Measurements from ENCODE around the gene OPHN1. TPM values are rescaled to one million over a fixed set of nuclear protein-coding genes. Genes with fewer than 3 reads are reported as not detected.

The OPHN1 gene
- total RNA-seq, 1 donor from 2014 or later = 7.8 TPM

GRCh38 chrX:68183612-68184214, 249.6 kb downstream of the OPHN1 start:
- no peaks in the 10 kb centered on the region for H3K4me1 Mint-ChIP-seq (ENCODE audit: low read depth, unreplicated experiment)
- H3K36me3 Mint-ChIP-seq (ENCODE audit: unreplicated experiment) = no peaks in the 10 kb centered on the region
- no peak for DNase-seq
- no peak overlapping the region for H3K4me3 Mint-ChIP-seq (ENCODE audit: unreplicated experiment)
- peak; percentile 51 for TF ChIP-seq CTCF (IDR thresholded peaks at IDR 0.05; ENCODE audit: partially characterized antibody, unreplicated experiment)
- H3K27me3 Mint-ChIP-seq (ENCODE audit: unreplicated experiment) = no peaks in the 10 kb centered on the region
- H3K9me3 Mint-ChIP-seq (ENCODE audit: unreplicated experiment) = no peaks in the 10 kb centered on the region
- no peak overlapping the region for H3K27ac Mint-ChIP-seq (ENCODE audit: unreplicated experiment)

- H3K4me1 Mint-ChIP-seq (ENCODE audit: low read depth, unreplicated experiment) = no peaks in the 10 kb centered on the region
- no peaks in the 10 kb centered on the region for H3K27me3 Mint-ChIP-seq (ENCODE audit: unreplicated experiment)
- no peak for DNase-seq
- no peak overlapping the region for H3K27ac Mint-ChIP-seq (ENCODE audit: unreplicated experiment)
- H3K9me3 Mint-ChIP-seq (ENCODE audit: unreplicated experiment) = peaks cover 1% of the 10 kb centered on the region
- H3K4me3 Mint-ChIP-seq (ENCODE audit: unreplicated experiment) = no peak overlapping the region
- TF ChIP-seq CTCF (IDR thresholded peaks at IDR 0.05; ENCODE audit: partially characterized antibody, unreplicated experiment) = no peak
- H3K36me3 Mint-ChIP-seq (ENCODE audit: unreplicated experiment) = no peaks in the 10 kb centered on the region
These were observed 252.7 kb downstream of the OPHN1 start for GRCh38 chrX:68180579-68180978.

DNA sequence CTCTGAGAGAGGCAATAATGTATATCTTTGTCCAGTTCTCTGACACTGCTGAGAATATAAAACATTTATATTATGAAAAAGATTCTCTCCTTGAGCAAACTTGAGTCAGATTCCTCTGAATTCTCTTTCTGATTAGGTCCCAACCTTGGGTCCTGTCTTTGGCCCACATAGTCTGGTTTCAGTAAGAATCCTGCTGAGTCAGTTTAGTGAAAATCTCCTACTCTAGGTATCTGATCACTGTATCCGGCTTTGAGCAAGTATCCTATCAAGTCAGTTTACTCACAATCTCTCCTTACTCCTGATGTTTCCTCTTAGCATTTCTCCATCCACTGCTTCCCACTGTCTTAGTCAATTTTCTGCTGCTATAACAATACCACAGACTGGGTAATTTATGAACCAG, 253.9 kb downstream of the OPHN1 start:
- Mint-ChIP-seq H3K27me3 (ENCODE audit: unreplicated experiment) (no peaks in the 10 kb centered on the region), H3K9me3 (ENCODE audit: unreplicated experiment) (peaks cover 1% of the 10 kb centered on the region), H3K4me3 (ENCODE audit: unreplicated experiment) (no peak overlapping the region), H3K4me1 (ENCODE audit: low read depth, unreplicated experiment) (no peaks in the 10 kb centered on the region), H3K27ac (ENCODE audit: unreplicated experiment) (no peak overlapping the region), H3K36me3 (ENCODE audit: unreplicated experiment) (no peaks in the 10 kb centered on the region)
- DNase-seq = no peak
- TF ChIP-seq CTCF (IDR thresholded peaks at IDR 0.05; ENCODE audit: partially characterized antibody, unreplicated experiment) = no peak

- Mint-ChIP-seq H3K27me3 (ENCODE audit: unreplicated experiment) (no peaks in the 10 kb centered on the region), H3K9me3 (ENCODE audit: unreplicated experiment) (peaks cover 1% of the 10 kb centered on the region), H3K27ac (ENCODE audit: unreplicated experiment) (no peak overlapping the region), H3K4me3 (ENCODE audit: unreplicated experiment) (no peak overlapping the region), H3K4me1 (ENCODE audit: low read depth, unreplicated experiment) (no peaks in the 10 kb centered on the region), H3K36me3 (ENCODE audit: unreplicated experiment) (no peaks in the 10 kb centered on the region)
- no peak for DNase-seq
- no peak for TF ChIP-seq CTCF (IDR thresholded peaks at IDR 0.05; ENCODE audit: partially characterized antibody, unreplicated experiment)
These were observed 255.8 kb downstream of the OPHN1 start for GRCh38 chrX:68177542-68177941.

DNA sequence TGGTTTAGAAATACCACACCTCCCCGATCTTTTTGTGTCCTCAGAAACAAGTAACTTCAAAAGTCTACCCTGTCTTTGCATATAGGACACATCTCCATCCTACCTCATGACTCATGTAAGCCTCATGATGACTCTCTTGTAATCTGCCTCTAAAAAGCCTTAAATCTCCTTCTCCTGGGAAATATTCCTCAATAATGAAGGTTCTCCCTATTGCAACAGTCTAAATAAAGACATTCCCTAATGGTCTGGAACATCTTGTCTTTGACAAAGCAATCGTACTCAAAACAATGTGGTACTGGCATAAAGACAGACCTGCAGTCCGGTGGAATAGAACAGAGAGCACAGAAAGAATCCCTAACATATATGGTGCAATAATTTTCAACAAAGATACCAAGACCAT, 257.7 kb downstream of the OPHN1 start:
- H3K4me3 Mint-ChIP-seq (ENCODE audit: unreplicated experiment) = no peak overlapping the region

More for the DNA sequence above, 257.7 kb downstream of the OPHN1 start:
- H3K27me3 Mint-ChIP-seq (ENCODE audit: unreplicated experiment) = no peaks in the 10 kb centered on the region
- DNase-seq = no peak
- peaks cover 1% of the 10 kb centered on the region for H3K9me3 Mint-ChIP-seq (ENCODE audit: unreplicated experiment)
- TF ChIP-seq CTCF (IDR thresholded peaks at IDR 0.05; ENCODE audit: partially characterized antibody, unreplicated experiment) = no peak
- no peaks in the 10 kb centered on the region for H3K4me1 Mint-ChIP-seq (ENCODE audit: low read depth, unreplicated experiment)
- no peaks in the 10 kb centered on the region for H3K36me3 Mint-ChIP-seq (ENCODE audit: unreplicated experiment)
- no peak overlapping the region for H3K27ac Mint-ChIP-seq (ENCODE audit: unreplicated experiment)
